ENCODE data around the gene CCDC69. TPM values are rescaled to one million over a fixed set of nuclear protein-coding genes. Genes with fewer than 3 reads are reported as not detected.
A peak's percentile ranks its signal among the peaks of the same experiment; 100 is the strongest.

Gene CCDC69
- total RNA-seq, 1 donor from 2014 or later, result 167 TPM

- Histone ChIP-seq H3K4me3 (no peak overlapping the region), H3K27ac (replicated peaks) (peak overlapping the region; percentile 70), H3K9me3 (replicated peaks) (no peaks in the 10 kb centered on the region), H3K4me1 (peaks cover 62% of the 10 kb centered on the region), H3K27me3 (ENCODE audit: low read depth) (no peaks in the 10 kb centered on the region), H3K36me3 (no peaks in the 10 kb centered on the region)
- intact Hi-C loops (cut with micrococcal nuclease), result no loop called here
- DNase-seq, result no peak
- TF ChIP-seq CTCF (IDR thresholded peaks at IDR 0.05; ENCODE audit: borderline replicate concordance), result no peak
Measured at GRCh38 chr5:151208481-151208914, 15.4 kb downstream of the CCDC69 start.

GRCh38 chr5:151205411-151205810 lies 18.5 kb downstream of the CCDC69 start:
- Histone ChIP-seq H3K9me3 (replicated peaks) (no peaks in the 10 kb centered on the region), H3K27me3 (ENCODE audit: low read depth) (no peaks in the 10 kb centered on the region), H3K4me3 (no peak overlapping the region), H3K36me3 (peaks cover 13% of the 10 kb centered on the region), H3K4me1 (peaks cover 43% of the 10 kb centered on the region), H3K27ac (replicated peaks) (no peak overlapping the region)
- DNase-seq, result no peak
- TF ChIP-seq CTCF (IDR thresholded peaks at IDR 0.05; ENCODE audit: borderline replicate concordance), result no peak
- intact Hi-C loops (cut with micrococcal nuclease), result no loop called here

DNA sequence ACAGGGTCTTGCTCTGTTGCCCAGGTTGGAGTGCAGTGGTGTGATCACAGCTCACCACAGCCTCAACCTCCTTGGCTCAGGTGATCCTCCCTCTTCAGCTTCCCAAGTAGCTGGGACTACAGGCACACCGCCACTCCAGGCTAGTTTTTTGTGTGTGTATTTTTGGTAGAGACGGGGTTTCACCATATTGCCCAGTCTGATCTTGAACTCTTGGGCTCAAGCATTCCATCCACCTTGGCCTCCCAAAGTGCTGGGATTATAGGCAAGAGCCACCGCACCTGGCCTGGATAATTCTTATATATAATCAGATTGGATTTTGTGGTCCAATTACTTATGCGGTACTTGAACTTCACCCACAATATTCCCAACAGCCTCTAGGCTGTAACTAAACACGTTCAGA lies 19.8 kb downstream of the CCDC69 start:
- peaks cover 27% of the 10 kb centered on the region for H3K36me3 ChIP-seq
- intact Hi-C loops (cut with micrococcal nuclease), result no loop called here
- peaks cover 29% of the 10 kb centered on the region for H3K4me1 ChIP-seq
- H3K4me3 ChIP-seq, result no peak overlapping the region
- no peak for DNase-seq
- TF ChIP-seq CTCF (IDR thresholded peaks at IDR 0.05; ENCODE audit: borderline replicate concordance), result no peak
- H3K9me3 ChIP-seq (replicated peaks), result no peaks in the 10 kb centered on the region
- no peak overlapping the region for H3K27ac ChIP-seq (replicated peaks)
- no peaks in the 10 kb centered on the region for H3K27me3 ChIP-seq (ENCODE audit: low read depth)

DNA sequence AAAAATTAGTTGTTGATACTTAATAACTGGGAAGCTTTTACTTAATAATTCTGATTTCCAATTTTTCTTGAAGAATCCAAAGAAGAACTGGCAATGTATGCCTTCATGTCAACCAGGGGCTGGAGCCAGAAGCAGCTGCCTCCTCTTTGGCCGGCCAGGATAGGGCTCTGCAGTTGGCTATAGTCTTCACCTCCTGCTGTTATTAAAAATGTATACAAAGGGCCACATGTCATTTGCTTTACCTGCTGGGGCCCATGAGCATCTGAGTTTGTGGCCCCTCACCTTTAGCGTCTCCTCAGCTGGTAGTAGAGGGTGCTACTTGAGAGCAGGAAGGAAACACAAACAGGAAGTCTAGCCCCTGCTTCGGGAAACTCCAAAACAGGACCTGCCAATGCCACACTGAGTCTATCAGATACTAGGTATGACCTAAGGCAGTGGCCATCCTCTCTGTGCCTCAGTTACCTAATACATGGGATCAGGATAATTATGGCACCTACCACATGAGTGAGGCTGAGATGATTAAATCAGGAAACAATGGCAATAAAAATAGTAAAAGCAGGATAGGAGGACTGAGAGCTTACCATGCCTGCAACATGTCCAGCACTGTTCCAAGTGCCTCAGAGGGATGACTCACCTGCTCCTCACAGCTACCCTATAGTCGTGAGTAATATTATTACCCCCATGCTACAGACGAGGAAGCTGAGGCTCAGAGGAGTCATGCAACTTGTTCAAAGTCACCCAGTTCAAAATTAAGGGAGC lies 21.3 kb downstream of the CCDC69 start:
- H3K4me3 ChIP-seq, result no peak overlapping the region
- H3K9me3 ChIP-seq (replicated peaks), result no peaks in the 10 kb centered on the region
- H3K36me3 ChIP-seq, result peaks cover 42% of the 10 kb centered on the region
- DNase-seq, result no peak
- peaks cover 14% of the 10 kb centered on the region for H3K4me1 ChIP-seq
- H3K27ac ChIP-seq (replicated peaks), result peak overlapping the region; percentile 6
- TF ChIP-seq CTCF (IDR thresholded peaks at IDR 0.05; ENCODE audit: borderline replicate concordance), result no peak
- H3K27me3 ChIP-seq (ENCODE audit: low read depth), result no peaks in the 10 kb centered on the region
- intact Hi-C loops (cut with micrococcal nuclease), result no loop called here

GRCh38 chr5:151200913-151201595 lies 22.8 kb downstream of the CCDC69 start:
- Histone ChIP-seq H3K36me3 (peaks cover 54% of the 10 kb centered on the region), H3K4me1 (peaks cover 21% of the 10 kb centered on the region), H3K27me3 (ENCODE audit: low read depth) (no peaks in the 10 kb centered on the region), H3K27ac (replicated peaks) (no peak overlapping the region), H3K9me3 (replicated peaks) (no peaks in the 10 kb centered on the region), H3K4me3 (no peak overlapping the region)
- intact Hi-C loops (cut with micrococcal nuclease), result no loop called here
- no peak for TF ChIP-seq CTCF (IDR thresholded peaks at IDR 0.05; ENCODE audit: borderline replicate concordance)
- DNase-seq, result no peak
